LNCAP (cell line): ENCODE data around the gene SPEM2.

Experiments used
- CTCF ChIP-seq: fragments of 450-650 bp; IDR thresholded peaks from 2 replicates; pipeline ENCODE4 v1.5.1; 2017; ENCODE audit warnings: mild to moderate bottlenecking

Gene SPEM2

GRCh38 chr17:7394452-7395191 is 30.8 kb upstream of the SPEM2 start, which contains the start of gene PLSCR3:
Gene PLSCR3, minus strand, starts transcription at chr17:7394525. Its CDS starts 415 bp downstream, at chr17:7394110.
- TF ChIP-seq CTCF, result no peak; the same call in 1 of the 2 replicates

DNA sequence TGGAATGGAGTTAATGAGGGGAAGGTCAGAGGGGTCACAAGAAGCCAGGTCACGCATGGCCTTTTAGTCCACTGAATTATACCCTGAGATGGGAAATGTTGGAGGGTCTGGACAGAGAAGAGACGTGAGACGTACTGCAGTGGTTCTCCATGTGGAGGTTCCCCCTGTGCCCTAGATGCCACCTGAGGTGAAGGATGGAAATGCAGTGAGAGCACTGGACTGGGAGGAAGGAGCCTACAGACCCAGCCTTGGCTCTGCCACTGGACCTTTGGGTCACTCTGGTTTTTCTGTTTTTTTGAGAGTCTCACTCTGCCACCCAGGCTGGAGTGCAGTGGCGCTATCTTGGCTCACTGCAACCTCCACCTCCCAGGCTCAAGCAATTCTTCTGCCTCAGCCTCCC is 29.3 kb upstream of the SPEM2 start:
- TF ChIP-seq CTCF, result no peak

GRCh38 chr17:7398612-7399011 is 26.8 kb upstream of the SPEM2 start:
- TF ChIP-seq CTCF, result no peak

- no peak for TF ChIP-seq CTCF
These were observed 22.2 kb upstream of the SPEM2 start for GRCh38 chr17:7403043-7403726.

GRCh38 chr17:7403727-7403976 is 21.8 kb upstream of the SPEM2 start:
- TF ChIP-seq CTCF, result no peak

- no peak for TF ChIP-seq CTCF
These were observed 21.3 kb upstream of the SPEM2 start, which contains the start of gene TMEM256 for GRCh38 chr17:7403977-7404736. Gene TMEM256, minus strand, starts transcription at chr17:7404097. Its CDS starts 13 bp downstream, at chr17:7404084.

GRCh38 chr17:7404737-7405349 is 20.6 kb upstream of the SPEM2 start:
- no peak for TF ChIP-seq CTCF
